Peyer's patch (tissue), 4 donors: ENCODE results near the gene MAOB. TPM values are rescaled to one million over a fixed set of nuclear protein-coding genes. Genes with fewer than 3 reads are reported as not detected.

Source experiments
- DNase-seq, 3 donors: peaks; one replicate each; pipeline ENCODE4 v3.0.0-alpha.2; 2017 to 2019
- H3K27ac ChIP-seq, 4 donors: fragments of 200-600 bp; sonication (generic); one replicate each; pipeline ENCODE4 v1.5.1; 2016 to 2019
- H3K27me3 ChIP-seq, 2 donors: fragments of 200-600 bp; sonication (generic); one replicate each; pipeline ENCODE4 v1.5.1; 2019
- H3K36me3 ChIP-seq, 3 donors: fragments of 200-600 bp; sonication (generic); one replicate each; pipeline ENCODE4 v1.5.1; 2016 to 2019
- H3K4me1 ChIP-seq, 4 donors: fragments of 200-600 bp; sonication (generic); one replicate each; pipeline ENCODE4 v1.5.1; 2016 to 2019
- H3K4me3 ChIP-seq, 4 donors: fragments of 200-600 bp; sonication (generic); 1 replicate in 3 of 4; 2 replicates in 1 of 4; pipeline ENCODE4 v1.5.1; 2016 to 2019; ENCODE audit warnings: mild to moderate bottlenecking in 1 of 4
- H3K9me3 ChIP-seq, 4 donors: fragments of 200-600 bp; sonication (generic); one replicate each; pipeline ENCODE4 v1.5.1; 2016 to 2019; ENCODE audit warnings: mild to moderate bottlenecking in 1 of 4
- POLR2A ChIP-seq, 2 donors: fragments of 450-650 bp; IDR thresholded peaks; one replicate each; pipeline ENCODE4 v1.5.1; 2017; ENCODE audit warnings: antibody characterized with exemption in 2 of 2, mild to moderate bottlenecking in 2 of 2, moderate library complexity in 2 of 2
- total RNA-seq, 4 donors: library from RNA; depleted of rRNA; stranded (reverse); fragments of >200 nt; gene quantifications; one replicate each; pipeline ENCODE4 v1.1.0, GENCODE V29; 2016
- TF ChIP-seq, protein P1 (sequence below), 6 experiments: fragments of 450-650 bp in 4 of 6; fragments of 200-600 bp in 2 of 6; sonication (generic) in 1 of 6; IDR thresholded peaks; one replicate each; pipeline ENCODE4 v1.5.1; 2017 to 2019; ENCODE audit warnings: antibody characterized with exemption in 6 of 6, mild to moderate bottlenecking in 3 of 6, moderate library complexity in 1 of 6

Gene MAOB
- total RNA-seq, 4 donors from 2014 or later: 13.2 to 81.8 (median 64.2) TPM

DNA sequence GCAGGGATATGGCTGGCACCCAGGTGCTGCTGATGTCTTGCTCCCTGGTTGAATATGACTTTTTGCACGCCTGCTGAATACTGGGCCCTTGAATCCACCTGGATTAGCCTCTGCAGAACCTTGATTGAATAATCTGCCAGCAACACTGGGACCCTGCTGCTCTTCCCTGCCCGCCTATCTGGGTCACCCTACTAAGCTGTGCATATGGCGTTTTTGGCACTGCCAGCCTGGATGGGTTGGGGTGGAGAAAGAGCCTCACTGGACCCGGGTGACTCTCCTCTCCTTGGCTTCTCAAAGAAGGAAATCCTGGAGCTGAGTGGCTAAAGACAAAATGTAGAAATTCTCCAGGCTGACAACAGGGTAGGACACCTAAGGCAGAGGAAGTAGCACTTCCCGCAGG lies 126.2 kb downstream of the MAOB start:
- no peak for DNase-seq
- H3K9me3 ChIP-seq: no peaks in the 10 kb centered on the region
- H3K36me3 ChIP-seq: no peaks in the 10 kb centered on the region
- TF ChIP-seq, protein P1, sequence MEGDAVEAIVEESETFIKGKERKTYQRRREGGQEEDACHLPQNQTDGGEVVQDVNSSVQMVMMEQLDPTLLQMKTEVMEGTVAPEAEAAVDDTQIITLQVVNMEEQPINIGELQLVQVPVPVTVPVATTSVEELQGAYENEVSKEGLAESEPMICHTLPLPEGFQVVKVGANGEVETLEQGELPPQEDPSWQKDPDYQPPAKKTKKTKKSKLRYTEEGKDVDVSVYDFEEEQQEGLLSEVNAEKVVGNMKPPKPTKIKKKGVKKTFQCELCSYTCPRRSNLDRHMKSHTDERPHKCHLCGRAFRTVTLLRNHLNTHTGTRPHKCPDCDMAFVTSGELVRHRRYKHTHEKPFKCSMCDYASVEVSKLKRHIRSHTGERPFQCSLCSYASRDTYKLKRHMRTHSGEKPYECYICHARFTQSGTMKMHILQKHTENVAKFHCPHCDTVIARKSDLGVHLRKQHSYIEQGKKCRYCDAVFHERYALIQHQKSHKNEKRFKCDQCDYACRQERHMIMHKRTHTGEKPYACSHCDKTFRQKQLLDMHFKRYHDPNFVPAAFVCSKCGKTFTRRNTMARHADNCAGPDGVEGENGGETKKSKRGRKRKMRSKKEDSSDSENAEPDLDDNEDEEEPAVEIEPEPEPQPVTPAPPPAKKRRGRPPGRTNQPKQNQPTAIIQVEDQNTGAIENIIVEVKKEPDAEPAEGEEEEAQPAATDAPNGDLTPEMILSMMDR (IDR thresholded peaks at IDR 0.05): no peak
- TF ChIP-seq POLR2A (IDR thresholded peaks at IDR 0.05): no peak
- H3K4me1 ChIP-seq: no peaks in the 10 kb centered on the region
- H3K27me3 ChIP-seq: no peaks in the 10 kb centered on the region
- H3K27ac ChIP-seq: no peak overlapping the region
- no peak overlapping the region for H3K4me3 ChIP-seq

DNA sequence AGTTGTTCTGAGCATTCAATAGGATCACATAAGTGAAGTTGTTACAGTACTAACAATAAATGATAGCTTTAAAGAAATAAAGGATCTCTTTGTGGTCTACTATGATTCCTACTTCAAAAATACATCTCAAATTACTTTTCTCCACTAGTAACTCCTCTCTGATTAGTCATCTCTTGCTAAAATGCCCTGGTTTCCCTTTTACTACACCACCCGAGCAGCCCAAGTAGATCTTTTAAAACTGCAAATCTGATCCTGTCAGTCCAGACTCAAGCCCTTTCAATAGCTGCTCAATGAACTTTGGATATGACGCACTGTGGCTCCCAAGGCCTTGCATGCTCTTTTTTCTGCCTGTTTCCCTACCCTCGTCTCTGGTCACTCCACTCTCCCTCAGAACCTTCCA lies 128.6 kb downstream of the MAOB start:
- TF ChIP-seq POLR2A (IDR thresholded peaks at IDR 0.05): no peak
- TF ChIP-seq, protein P1 (IDR thresholded peaks at IDR 0.05): no peak
- DNase-seq: no peak
- H3K4me3 ChIP-seq: no peak overlapping the region
- H3K4me1 ChIP-seq: no peaks in the 10 kb centered on the region
- no peaks in the 10 kb centered on the region for H3K36me3 ChIP-seq
- no peaks in the 10 kb centered on the region for H3K27me3 ChIP-seq
- H3K9me3 ChIP-seq: no peaks in the 10 kb centered on the region
- no peak overlapping the region for H3K27ac ChIP-seq

DNA sequence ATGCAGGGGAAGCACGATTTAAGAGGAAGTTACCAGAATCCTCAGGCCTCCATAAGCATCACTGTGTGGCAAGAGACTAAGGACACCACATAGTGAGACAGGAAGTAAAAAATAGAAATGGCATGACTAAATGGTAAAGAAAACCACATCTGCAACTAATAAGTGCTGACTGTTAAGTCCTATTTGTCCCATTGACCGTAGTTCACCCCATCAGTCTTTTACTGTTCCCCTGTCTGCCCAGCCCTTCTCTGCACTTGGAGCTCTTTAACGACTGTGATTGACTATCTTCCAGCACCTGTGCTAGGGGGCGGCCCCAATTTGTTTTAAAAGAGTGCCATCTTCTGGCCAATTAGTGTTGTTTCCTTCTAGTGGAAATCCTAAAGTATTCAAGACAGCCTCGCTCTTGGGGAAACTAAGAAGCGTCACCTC lies 132.0 kb downstream of the MAOB start:
- no peaks in the 10 kb centered on the region for H3K36me3 ChIP-seq
- H3K4me1 ChIP-seq: peaks cover 0 to 8% (median 0%) of the 10 kb centered on the region in 4 donors
- no peak overlapping the region for H3K4me3 ChIP-seq
- TF ChIP-seq, protein P1 (IDR thresholded peaks at IDR 0.05): peak; percentile 2 to 71 (median 58)
- TF ChIP-seq POLR2A (IDR thresholded peaks at IDR 0.05): no peak
- peak overlapping the region in 1 of 4 donors; percentile 30 for H3K27ac ChIP-seq
- H3K27me3 ChIP-seq: no peaks in the 10 kb centered on the region
- DNase-seq: peak in 2 of 3 donors; percentile 35 to 75
- no peaks in the 10 kb centered on the region for H3K9me3 ChIP-seq

DNA sequence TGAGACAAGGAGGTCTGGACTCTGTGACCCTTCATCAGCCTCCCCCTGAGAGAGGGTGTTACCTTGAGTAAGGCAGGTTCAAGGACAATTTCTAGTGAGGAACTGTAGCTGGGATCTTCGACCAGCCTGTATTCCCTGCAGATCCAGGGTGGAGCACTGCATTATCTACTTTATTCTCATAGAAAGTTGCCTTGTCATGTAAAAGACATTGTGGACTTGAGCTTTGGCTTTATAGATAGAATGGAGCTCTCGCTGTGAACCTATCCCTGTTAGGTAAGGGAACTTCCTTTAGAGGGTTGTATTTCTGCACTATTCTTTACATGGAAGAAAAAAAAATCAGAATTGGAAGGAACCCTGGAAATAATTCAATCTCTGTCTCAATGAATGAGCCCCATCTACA lies 134.8 kb downstream of the MAOB start:
- Histone ChIP-seq H3K27ac (peak overlapping the region in 2 of 4 donors; percentile 9 to 26), H3K36me3 (peaks cover 0 to 5% (median 0%) of the 10 kb centered on the region in 3 donors), H3K4me1 (peaks cover 0 to 9% (median 0%) of the 10 kb centered on the region in 4 donors), H3K9me3 (no peaks in the 10 kb centered on the region), H3K27me3 (no peaks in the 10 kb centered on the region), H3K4me3 (no peak overlapping the region)
- DNase-seq: no peak
- TF ChIP-seq, protein P1 (IDR thresholded peaks at IDR 0.05): no peak
- no peak for TF ChIP-seq POLR2A (IDR thresholded peaks at IDR 0.05)

DNA sequence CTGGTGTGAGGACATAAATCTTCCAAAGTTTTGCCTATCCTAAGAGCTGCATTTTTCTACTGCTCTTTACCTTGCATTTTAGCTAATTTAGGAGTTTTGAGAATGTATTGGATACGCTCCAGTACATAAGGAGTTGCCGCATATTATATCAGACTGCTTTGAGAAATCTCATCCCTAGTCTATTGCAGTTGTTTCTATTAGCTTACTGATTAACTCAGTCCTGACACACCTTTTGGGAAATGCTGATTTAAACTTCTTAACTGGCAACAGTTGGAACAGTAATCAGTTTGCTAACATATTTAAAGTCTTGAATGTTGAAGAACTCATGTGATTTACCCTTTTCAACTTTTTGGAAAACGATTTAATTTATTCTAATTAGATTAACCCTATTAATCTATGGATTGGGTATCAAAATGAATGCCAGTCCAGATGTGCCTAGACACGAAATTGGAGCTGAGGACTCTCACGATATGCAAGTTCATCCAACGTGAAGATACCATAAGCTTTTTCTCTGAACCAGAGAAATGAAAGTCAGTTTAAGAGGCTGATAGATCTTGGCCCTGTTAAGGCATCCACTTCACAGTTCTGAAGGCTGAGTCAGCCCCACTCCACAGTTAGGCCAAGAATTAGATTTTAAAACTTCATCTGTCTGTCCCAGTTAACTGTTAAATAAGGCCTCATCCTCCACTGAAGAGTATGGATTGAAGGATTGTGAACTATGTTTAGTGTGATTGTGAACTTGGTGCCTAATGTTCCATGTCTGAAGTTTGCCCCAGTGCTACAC lies 136.1 kb downstream of the MAOB start:
- no peaks in the 10 kb centered on the region for H3K9me3 ChIP-seq
- no peak for DNase-seq
- H3K27ac ChIP-seq: peak overlapping the region in 1 of 4 donors; percentile 9
- TF ChIP-seq, protein P1 (IDR thresholded peaks at IDR 0.05): peak in 1 of 6 experiments; percentile 1
- no peak for TF ChIP-seq POLR2A (IDR thresholded peaks at IDR 0.05)
- H3K4me1 ChIP-seq: peaks cover 0 to 19% (median 0%) of the 10 kb centered on the region in 4 donors
- no peaks in the 10 kb centered on the region for H3K27me3 ChIP-seq
- peaks cover 0 to 10% (median 0%) of the 10 kb centered on the region in 3 donors for H3K36me3 ChIP-seq
- no peak overlapping the region for H3K4me3 ChIP-seq
